Left ventricle myocardium inferior (tissue), 1 donor: ENCODE results near the gene ZNRF2. TPM values are rescaled to one million over a fixed set of nuclear protein-coding genes. Genes with fewer than 3 reads are reported as not detected.

Experiments
- DNase-seq: peaks from one replicate; pipeline ENCODE4 v3.0.0-alpha.2; 2020
- H3K27ac ChIP-seq: fragments of 200-600 bp; replicated peaks from 2 replicates; pipeline ENCODE4 v1.8.0; 2021
- H3K27me3 ChIP-seq: fragments of 200-600 bp; 2 replicates; pipeline ENCODE4 v1.8.0; 2021; ENCODE audit warnings: low read depth
- H3K36me3 ChIP-seq: fragments of 200-600 bp; 2 replicates; pipeline ENCODE4 v1.8.0; 2021
- H3K4me1 ChIP-seq: fragments of 200-600 bp; 2 replicates; pipeline ENCODE4 v1.8.0; 2021
- H3K4me3 ChIP-seq: fragments of 200-600 bp; 2 replicates; pipeline ENCODE4 v1.8.0; 2021; ENCODE audit warnings: mild to moderate bottlenecking, moderate library complexity
- H3K9me3 ChIP-seq: fragments of 200-600 bp; replicated peaks from 2 replicates; pipeline ENCODE4 v1.8.0; 2021
- intact Hi-C: fragments of 100-400 bp; cut with micrococcal nuclease; formaldehyde crosslinking; loops from one replicate; pipeline ENCODE4 v1.11.0; 2022
- total RNA-seq: library from RNA; stranded (reverse); fragmentation: NEBNext Ultra II Directional; extraction: Animal tissue kit (Norgen Biotek cat#: 25700); gene quantifications from one replicate; pipeline ENCODE4 v1.2.1, GENCODE V29; 2021
- TF ChIP-seq, protein P1 (sequence below): fragments of 200-600 bp; IDR thresholded peaks from 2 replicates; pipeline ENCODE4 v1.8.0; 2021; ENCODE audit warnings: antibody characterized with exemption, mild to moderate bottlenecking, borderline replicate concordance
- donor health status: DM: no; HTN: yes; CAD: no; lungs with severe emphysema.

Gene ZNRF2
- total RNA-seq, 1 donor from 2014 or later, result 10.9 TPM

DNA sequence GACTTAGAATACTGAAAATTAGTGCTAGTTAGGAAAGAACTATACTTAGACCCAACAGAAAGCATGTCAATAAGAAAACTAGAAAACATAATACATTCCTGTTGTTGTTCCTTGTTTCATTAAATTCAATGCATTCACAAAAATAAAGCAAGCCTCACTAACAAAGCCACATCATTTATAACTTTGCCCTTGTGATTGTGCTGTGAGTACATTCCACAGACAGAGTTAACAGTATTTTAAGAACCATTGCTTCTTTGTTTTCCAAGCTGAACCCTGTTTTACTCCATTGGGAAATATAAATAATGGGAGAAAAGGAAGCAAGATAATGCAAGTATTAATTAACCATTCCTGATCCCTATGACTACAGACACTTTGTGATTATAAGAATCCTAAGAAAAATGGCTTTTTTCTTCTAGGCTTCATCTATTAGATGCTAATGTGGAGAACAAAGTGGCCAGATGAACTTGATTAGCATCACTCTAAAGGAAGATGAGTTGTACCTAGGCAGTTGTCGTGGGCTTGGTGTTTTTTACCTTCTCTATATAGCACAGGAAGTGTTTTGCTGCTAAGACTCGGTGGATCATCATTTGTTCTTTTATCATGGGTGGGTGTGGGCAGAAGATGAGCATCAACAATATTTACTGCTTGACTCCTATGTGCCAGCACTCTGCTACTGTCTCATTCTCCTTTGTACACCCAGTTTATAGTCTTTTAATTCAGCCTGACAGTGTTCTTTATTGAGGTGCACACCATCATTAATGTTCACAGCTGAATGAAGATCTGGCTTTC, 34.2 kb upstream of the ZNRF2 start:
- intact Hi-C loops, result no loop called here

DNA sequence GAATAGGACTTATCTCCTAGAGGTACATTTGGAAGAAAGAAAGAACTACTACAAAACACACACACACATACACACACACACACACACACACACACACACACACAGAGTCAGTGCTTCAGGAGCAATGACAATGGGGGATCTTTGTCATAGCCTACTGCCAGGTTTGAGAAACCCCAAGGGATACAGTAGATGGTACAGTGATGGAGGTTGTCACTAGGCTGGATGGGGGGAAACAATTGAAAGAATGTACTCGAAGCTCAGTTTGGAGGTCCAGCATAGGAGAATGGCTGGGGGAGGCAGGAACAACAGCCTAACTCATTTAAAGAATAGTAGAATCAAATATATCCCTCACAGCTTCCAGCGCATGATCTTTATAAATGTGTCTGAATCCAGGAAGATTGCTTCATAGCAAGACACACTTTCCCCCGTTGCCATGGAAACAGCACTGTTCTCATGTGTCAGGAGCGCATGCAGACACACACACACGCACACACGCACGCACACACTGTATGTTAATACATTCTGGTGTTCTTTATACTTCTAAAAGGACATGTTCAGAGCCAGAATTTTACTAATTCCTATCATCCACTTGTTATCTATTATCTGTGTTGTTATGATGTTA, 32.6 kb upstream of the ZNRF2 start:
- intact Hi-C loops, result no loop called here

More for the DNA sequence above, 34.2 kb upstream of the ZNRF2 start:
- DNase-seq, result no peak
- no peaks in the 10 kb centered on the region for H3K36me3 ChIP-seq
- H3K4me3 ChIP-seq, result no peak overlapping the region
- H3K4me1 ChIP-seq, result peaks cover 36% of the 10 kb centered on the region
- no peaks in the 10 kb centered on the region for H3K9me3 ChIP-seq
- peaks cover 9% of the 10 kb centered on the region for H3K27me3 ChIP-seq
- H3K27ac ChIP-seq, result no peak overlapping the region
- TF ChIP-seq, protein P1, sequence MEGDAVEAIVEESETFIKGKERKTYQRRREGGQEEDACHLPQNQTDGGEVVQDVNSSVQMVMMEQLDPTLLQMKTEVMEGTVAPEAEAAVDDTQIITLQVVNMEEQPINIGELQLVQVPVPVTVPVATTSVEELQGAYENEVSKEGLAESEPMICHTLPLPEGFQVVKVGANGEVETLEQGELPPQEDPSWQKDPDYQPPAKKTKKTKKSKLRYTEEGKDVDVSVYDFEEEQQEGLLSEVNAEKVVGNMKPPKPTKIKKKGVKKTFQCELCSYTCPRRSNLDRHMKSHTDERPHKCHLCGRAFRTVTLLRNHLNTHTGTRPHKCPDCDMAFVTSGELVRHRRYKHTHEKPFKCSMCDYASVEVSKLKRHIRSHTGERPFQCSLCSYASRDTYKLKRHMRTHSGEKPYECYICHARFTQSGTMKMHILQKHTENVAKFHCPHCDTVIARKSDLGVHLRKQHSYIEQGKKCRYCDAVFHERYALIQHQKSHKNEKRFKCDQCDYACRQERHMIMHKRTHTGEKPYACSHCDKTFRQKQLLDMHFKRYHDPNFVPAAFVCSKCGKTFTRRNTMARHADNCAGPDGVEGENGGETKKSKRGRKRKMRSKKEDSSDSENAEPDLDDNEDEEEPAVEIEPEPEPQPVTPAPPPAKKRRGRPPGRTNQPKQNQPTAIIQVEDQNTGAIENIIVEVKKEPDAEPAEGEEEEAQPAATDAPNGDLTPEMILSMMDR, result no peak

DNA sequence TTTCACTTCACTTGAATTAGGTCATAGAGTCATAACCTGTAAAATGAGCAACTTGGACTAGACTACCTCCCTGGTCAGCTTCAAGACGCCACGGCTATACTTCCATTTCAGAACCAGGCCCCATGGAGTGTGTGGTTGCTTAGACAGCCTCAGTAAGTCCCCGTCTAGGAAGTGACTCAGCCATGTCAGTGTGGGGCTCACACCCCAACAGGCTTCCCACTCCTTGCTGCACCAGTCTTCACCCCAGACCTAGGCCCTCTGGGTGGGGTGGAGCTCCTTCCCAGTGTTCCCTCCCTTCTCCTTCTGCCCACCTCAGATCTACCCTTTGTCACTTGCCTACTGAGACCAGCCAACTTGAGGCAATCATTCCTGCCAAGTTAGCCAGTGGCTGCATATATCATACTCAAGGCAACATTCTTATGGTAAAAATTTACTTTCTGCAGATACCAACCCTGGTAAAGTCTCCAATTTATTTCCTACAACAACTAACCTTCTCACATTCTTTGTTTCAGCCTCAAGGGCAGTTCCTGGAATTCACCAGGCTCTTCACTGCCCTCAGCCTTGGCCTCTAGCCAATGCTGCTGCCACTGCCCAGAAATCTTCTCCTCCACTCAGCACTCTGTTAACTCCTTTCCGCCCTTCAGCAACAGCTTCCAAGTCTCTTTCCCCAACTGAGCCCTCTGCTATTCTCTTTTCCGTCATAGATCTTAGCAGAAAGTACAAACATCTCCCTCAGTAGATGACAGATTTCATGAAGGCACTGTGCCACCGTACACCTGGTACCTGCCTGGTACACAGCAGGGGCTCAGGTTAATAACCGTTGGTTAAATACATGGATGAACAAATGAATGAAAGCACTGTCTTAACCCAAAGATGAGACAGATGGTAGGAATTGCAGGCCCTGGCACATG, 31.3 kb upstream of the ZNRF2 start:
- TF ChIP-seq, protein P1, result no peak
- no peaks in the 10 kb centered on the region for H3K36me3 ChIP-seq
- intact Hi-C loops, result no loop called here
- no peaks in the 10 kb centered on the region for H3K27me3 ChIP-seq
- H3K4me1 ChIP-seq, result peaks cover 34% of the 10 kb centered on the region
- peak overlapping the region; percentile 57 for H3K27ac ChIP-seq
- H3K9me3 ChIP-seq, result no peaks in the 10 kb centered on the region
- peak; percentile 66 for DNase-seq
- no peak overlapping the region for H3K4me3 ChIP-seq

More for the DNA sequence above, 32.6 kb upstream of the ZNRF2 start:
- Histone ChIP-seq H3K27ac (no peak overlapping the region), H3K4me1 (peaks cover 34% of the 10 kb centered on the region), H3K36me3 (no peaks in the 10 kb centered on the region), H3K4me3 (no peak overlapping the region), H3K27me3 (no peaks in the 10 kb centered on the region), H3K9me3 (no peaks in the 10 kb centered on the region)
- DNase-seq, result no peak
- TF ChIP-seq, protein P1, result no peak

DNA sequence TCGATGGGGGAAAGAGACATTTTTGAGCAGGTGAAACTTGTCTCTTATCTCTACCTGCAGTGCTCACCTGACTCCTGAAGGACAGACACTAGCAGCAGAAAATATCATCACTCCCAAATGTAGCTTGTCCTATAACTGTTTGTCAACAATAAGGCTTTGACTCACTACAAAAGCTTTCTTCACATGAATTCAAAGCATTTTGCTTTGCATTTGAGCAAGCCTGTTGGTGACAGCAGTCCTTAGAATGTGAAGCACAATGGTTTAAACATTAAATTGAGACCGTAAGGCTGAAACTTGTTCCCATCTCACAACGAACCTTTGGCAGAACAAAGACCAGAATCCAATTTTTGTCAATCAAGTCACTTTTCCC, 30.6 kb upstream of the ZNRF2 start:
- no peak for DNase-seq
- TF ChIP-seq, protein P1, result no peak
- H3K4me3 ChIP-seq, result no peak overlapping the region
- no peak overlapping the region for H3K27ac ChIP-seq
- intact Hi-C loops, result no loop called here
- H3K9me3 ChIP-seq, result no peaks in the 10 kb centered on the region
- H3K36me3 ChIP-seq, result no peaks in the 10 kb centered on the region
- peaks cover 34% of the 10 kb centered on the region for H3K4me1 ChIP-seq
- H3K27me3 ChIP-seq, result no peaks in the 10 kb centered on the region

DNA sequence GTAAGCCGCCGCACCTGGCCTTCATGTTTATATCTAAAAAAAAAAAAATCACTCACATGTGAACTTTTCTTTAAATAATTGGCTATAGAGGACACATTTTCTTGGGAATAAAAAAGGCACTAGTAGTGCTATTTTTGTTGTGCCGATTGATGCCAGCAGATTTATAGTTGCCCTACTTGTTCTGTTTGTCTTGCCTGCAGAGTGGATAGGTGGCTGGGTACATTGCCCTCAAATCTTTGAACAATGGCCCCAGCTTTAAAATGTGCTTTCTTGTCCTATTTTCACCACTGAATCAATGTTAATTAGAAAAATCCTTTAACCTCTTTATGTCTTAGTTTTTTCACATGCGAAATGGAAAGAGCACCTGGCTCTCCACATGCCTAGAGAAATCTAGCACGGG, 30.1 kb upstream of the ZNRF2 start:
- no peaks in the 10 kb centered on the region for H3K9me3 ChIP-seq
- intact Hi-C loops, result no loop called here
- H3K4me3 ChIP-seq, result no peak overlapping the region
- DNase-seq, result no peak
- H3K4me1 ChIP-seq, result peaks cover 34% of the 10 kb centered on the region
- TF ChIP-seq, protein P1, result no peak
- H3K27ac ChIP-seq, result no peak overlapping the region
- H3K36me3 ChIP-seq, result no peaks in the 10 kb centered on the region
- H3K27me3 ChIP-seq, result no peaks in the 10 kb centered on the region
